SK-N-SH (cell line): Measurements from ENCODE around the gene ADK. TPM values are rescaled to one million over a fixed set of nuclear protein-coding genes. Genes with fewer than 3 reads are reported as not detected.

Experiments
- CTCF ChIA-PET: fragments of 300-600, 350-600 bp; formaldehyde crosslinking; extraction: SDS; loops from one replicate; lab custom pipeline; 2021; lab: Yijun Ruan, JAX
- POLR2A ChIA-PET: fragments of 350-600 bp; sonication (Branson Sonifier 250); formaldehyde crosslinking; extraction: SDS; loops from one replicate; lab custom pipeline; 2020; ENCODE audit warnings: antibody characterized with exemption, inconsistent platforms; lab: Yijun Ruan, JAX
- DNase-seq: peaks from one replicate; pipeline ENCODE4 v3.0.0; 2012
- H2AFZ ChIP-seq: fragments of 200-600 bp; sonication (generic); 2 replicates; pipeline ENCODE4 v1.8.1; 2016; ENCODE audit warnings: antibody characterized with exemption, mild to moderate bottlenecking, low read depth
- H3F3A ChIP-seq: fragments of 200-600 bp; sonication (generic); replicated peaks from 2 replicates; pipeline ENCODE3; 2016; ENCODE audit warnings: antibody characterized with exemption, mild to moderate bottlenecking; ENCODE audit not compliant: insufficient read depth
- H3K27ac ChIP-seq, 2 experiments: fragments of 200-500 bp in 1 of 2; fragments of 200-600 bp in 1 of 2; sonication (Bioruptor generic) in 1 of 2; sonication (generic), shearing (Covaris generic) in 1 of 2; 2 replicates each; pipeline versions ENCODE4 v1.5.1 to v1.6.1; 2014 to 2016; ENCODE audit warnings: low read depth in 2 of 2, inconsistent platforms in 1 of 2, low read length in 1 of 2, mild to moderate bottlenecking in 1 of 2, mixed read lengths in 1 of 2
- H3K27me3 ChIP-seq: fragments of 200-600 bp; sonication (generic), shearing (Covaris generic); 2 replicates; pipeline ENCODE4 v1.6.1; 2016; ENCODE audit warnings: mixed run types; ENCODE audit not compliant: insufficient read depth
- H3K36me3 ChIP-seq, 2 experiments: fragments of 200-500 bp in 1 of 2; fragments of 200-600 bp in 1 of 2; sonication (Bioruptor generic) in 1 of 2; sonication (generic) in 1 of 2; replicated peaks in 1 of 2; 2 replicates each; pipeline versions ENCODE3 to v1.5.1; 2014 to 2016; ENCODE audit warnings: low read length in 1 of 2, mild to moderate bottlenecking in 1 of 2; ENCODE audit not compliant: insufficient read depth in 2 of 2, control insufficient read depth in 1 of 2
- H3K4me1 ChIP-seq, 2 experiments: fragments of 200-500 bp in 1 of 2; fragments of 200-600 bp in 1 of 2; sonication (Bioruptor generic) in 1 of 2; sonication (generic), shearing (Covaris generic) in 1 of 2; 2 replicates each; pipeline versions ENCODE4 v1.5.1 to v1.6.1; 2014 to 2016; ENCODE audit warnings: low read depth in 1 of 2, low read length in 1 of 2, mixed run types in 1 of 2; ENCODE audit not compliant: insufficient read depth in 2 of 2, control insufficient read depth in 1 of 2
- H3K4me2 ChIP-seq: fragments of 200-600 bp; sonication (generic), shearing (Covaris generic); 2 replicates; pipeline ENCODE4 v1.6.1; 2017; ENCODE audit warnings: mixed run types
- H3K4me3 ChIP-seq, 2 experiments: fragments of 200-500 bp in 1 of 2; fragments of 200-600 bp in 1 of 2; sonication (Bioruptor generic) in 1 of 2; sonication (generic), shearing (Covaris generic) in 1 of 2; 2 replicates each; pipeline versions ENCODE4 v1.5.1 to v1.8.1; 2014 to 2016; ENCODE audit warnings: low read depth in 2 of 2, inconsistent platforms in 1 of 2, low read length in 1 of 2, mild to moderate bottlenecking in 1 of 2, mixed read lengths in 1 of 2, moderate library complexity in 1 of 2
- H3K79me2 ChIP-seq: fragments of 200-600 bp; sonication (generic); 2 replicates; pipeline ENCODE4 v1.8.1; 2017; ENCODE audit warnings: mild to moderate bottlenecking; ENCODE audit not compliant: insufficient read depth
- H3K9ac ChIP-seq: fragments of 200-600 bp; sonication (generic); 2 replicates; pipeline ENCODE4 v1.6.1; 2017; ENCODE audit warnings: mixed run types
- H3K9me2 ChIP-seq: fragments of 200-600 bp; sonication (generic); 2 replicates; pipeline ENCODE4 v1.6.1; 2017; ENCODE audit warnings: mixed run types
- H3K9me3 ChIP-seq: fragments of 200-600 bp; sonication (generic); 2 replicates; pipeline ENCODE4 v1.6.1; 2017; ENCODE audit warnings: mixed run types, mild to moderate bottlenecking, moderate library complexity
- H4K20me1 ChIP-seq: fragments of 200-600 bp; sonication (generic); 2 replicates; pipeline ENCODE4 v1.6.1; 2017; ENCODE audit warnings: mild to moderate bottlenecking, mixed run types; ENCODE audit not compliant: insufficient read depth
- CHD2 ChIP-seq: fragments of 150-350 bp; IDR thresholded peaks from 2 replicates; pipeline ENCODE4 v1.6.1; 2018; ENCODE audit warnings: low read length; ENCODE audit not compliant: partially characterized antibody
- EP300 ChIP-seq, 2 experiments: IDR thresholded peaks; 2 replicates each; pipeline versions ENCODE4 v1.4.0 to v1.6.1; 2012; ENCODE audit warnings: borderline replicate concordance in 1 of 2, low read depth in 1 of 2, low read length in 1 of 2
- EZH2phosphoT487 ChIP-seq: fragments of 200-600 bp; sonication (generic); IDR thresholded peaks from 2 replicates; pipeline ENCODE4 v1.6.1; 2017; ENCODE audit warnings: low read depth, mixed run types, mild to moderate bottlenecking, antibody characterized with exemption, moderate library complexity, borderline replicate concordance
- FOXJ3 ChIP-seq: sonication (generic); formaldehyde crosslinking; IDR thresholded peaks from 2 replicates; pipeline ENCODE4 v1.5.1; 2020; ENCODE audit warnings: mild to moderate bottlenecking, missing genetic modification reagents
- FOXM1 ChIP-seq: IDR thresholded peaks from 2 replicates; pipeline ENCODE4 v1.4.0; 2012; ENCODE audit warnings: low read depth, mild to moderate bottlenecking
- GATA2 ChIP-seq: sonication (generic); formaldehyde crosslinking; IDR thresholded peaks from 2 replicates; pipeline ENCODE4 v1.5.0; 2020; ENCODE audit warnings: mild to moderate bottlenecking, missing genetic modification reagents
- IRF3 ChIP-seq: fragments of 150-350 bp; IDR thresholded peaks from 2 replicates; pipeline ENCODE4 v1.6.1; 2016; ENCODE audit warnings: mild to moderate bottlenecking, low read depth, low read length
- JUND ChIP-seq: IDR thresholded peaks from 2 replicates; pipeline ENCODE4 v1.4.0; 2012
- MEF2A ChIP-seq: IDR thresholded peaks from 2 replicates; pipeline ENCODE4 v1.4.0; 2012; ENCODE audit warnings: low read depth, borderline replicate concordance
- MXI1 ChIP-seq: IDR thresholded peaks from 2 replicates; pipeline ENCODE4 v1.6.1; 2012; ENCODE audit warnings: mild to moderate bottlenecking, low read depth, low read length, improper control_type of control experiment
- NFIC ChIP-seq: IDR thresholded peaks from 2 replicates; pipeline ENCODE4 v1.4.0; 2012; ENCODE audit warnings: borderline replicate concordance
- POLR2AphosphoS5 ChIP-seq: IDR thresholded peaks from 2 replicates; pipeline ENCODE4 v1.6.1; 2012; ENCODE audit warnings: low read depth, low read length
- RAD21 ChIP-seq: IDR thresholded peaks from 2 replicates; pipeline ENCODE4 v1.6.1; 2012; ENCODE audit warnings: mild to moderate bottlenecking, low read length
- RFX5 ChIP-seq: IDR thresholded peaks from 2 replicates; pipeline ENCODE4 v1.6.1; 2012; ENCODE audit warnings: mild to moderate bottlenecking, improper control_type of control experiment, low read length
- SIN3A ChIP-seq: IDR thresholded peaks from 2 replicates; pipeline ENCODE4 v1.6.1; 2012; ENCODE audit warnings: low read depth, mild to moderate bottlenecking, low read length, moderate library complexity, borderline replicate concordance
- SMC3 ChIP-seq: IDR thresholded peaks from 2 replicates; pipeline ENCODE4 v1.6.1; 2012; ENCODE audit warnings: low read depth, low read length, improper control_type of control experiment
- TCF12 ChIP-seq: IDR thresholded peaks from 2 replicates; pipeline ENCODE4 v1.4.0; 2012
- TEAD4 ChIP-seq: IDR thresholded peaks from 2 replicates; pipeline ENCODE4 v1.4.0; 2012; ENCODE audit warnings: mild to moderate bottlenecking, borderline replicate concordance; ENCODE audit not compliant: insufficient read depth
- YY1 ChIP-seq: IDR thresholded peaks from 2 replicates; pipeline ENCODE4 v1.4.0; 2012; ENCODE audit warnings: low read depth, mild to moderate bottlenecking
- WGBS: methylation state at CpG from one replicate; pipeline ENCODE4 v1.1.6; 2017; ENCODE audit warnings: low lambda C conversion rate; 5-methylcytosine and 5-hydroxymethylcytosine counted together
- polyA plus RNA-seq, 3 experiments: library from polyadenylated mRNA; depleted of rRNA; stranded (reverse); fragments of >200 nt; gene quantifications; 2 replicates each; pipeline ENCODE4 v1.2.3, GENCODE V29; 2012
- TF ChIP-seq, protein P1 (sequence below): IDR thresholded peaks from 2 replicates; pipeline ENCODE4 v1.4.0; 2012; ENCODE audit warnings: low read depth, borderline replicate concordance
- TF ChIP-seq, protein P2 (sequence below): IDR thresholded peaks from 2 replicates; pipeline ENCODE4 v1.6.1; 2012; ENCODE audit warnings: mild to moderate bottlenecking, low read depth, low read length, moderate library complexity

The ADK gene
- polyA plus RNA-seq, 1 of the 3 experiments (the other 2 are of a cell fraction) = 25.1 TPM

DNA sequence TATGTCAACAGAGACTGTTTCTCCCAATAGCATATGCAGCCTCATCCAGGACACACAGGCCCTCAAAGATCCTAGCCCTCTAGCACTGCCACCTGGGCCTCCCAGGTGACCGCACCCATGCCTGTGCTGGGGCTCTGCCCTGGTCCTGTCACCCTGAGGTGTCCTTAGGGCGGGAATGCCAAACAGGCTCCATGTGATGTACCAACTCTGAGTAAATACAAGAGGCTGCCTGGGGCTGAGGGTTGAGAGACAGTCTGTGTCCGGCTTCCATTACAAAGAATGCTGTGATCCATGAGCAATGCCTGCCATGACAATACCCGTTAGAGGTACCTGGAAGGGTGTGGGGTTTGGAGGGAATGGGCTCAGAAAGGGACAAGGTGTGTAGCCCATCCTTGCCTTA lies 592.4 kb downstream of the ADK start (continued):
- TF ChIP-seq MXI1 (no peak), MEF2A (no peak)
- TF ChIP-seq, protein P1, sequence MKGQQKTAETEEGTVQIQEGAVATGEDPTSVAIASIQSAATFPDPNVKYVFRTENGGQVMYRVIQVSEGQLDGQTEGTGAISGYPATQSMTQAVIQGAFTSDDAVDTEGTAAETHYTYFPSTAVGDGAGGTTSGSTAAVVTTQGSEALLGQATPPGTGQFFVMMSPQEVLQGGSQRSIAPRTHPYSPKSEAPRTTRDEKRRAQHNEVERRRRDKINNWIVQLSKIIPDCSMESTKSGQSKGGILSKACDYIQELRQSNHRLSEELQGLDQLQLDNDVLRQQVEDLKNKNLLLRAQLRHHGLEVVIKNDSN = no peak

DNA sequence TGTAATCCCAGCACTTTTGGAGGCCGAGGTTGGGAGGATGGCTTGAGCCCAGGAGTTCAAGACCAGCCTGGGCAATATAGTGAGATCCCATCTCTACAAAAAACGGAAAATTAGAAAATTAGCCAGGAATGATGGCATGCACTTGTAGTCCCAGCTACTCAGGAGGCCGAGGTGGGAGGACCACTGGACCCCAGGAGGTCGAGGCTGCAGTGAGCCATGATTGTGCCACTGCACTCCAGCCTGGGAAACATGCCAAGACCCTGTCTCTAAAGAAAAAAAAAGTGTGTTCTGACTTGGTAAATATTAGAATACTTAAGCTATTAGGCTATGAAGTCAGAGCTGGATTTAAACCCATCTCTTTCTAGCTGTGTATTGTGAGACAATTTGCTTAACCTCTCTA lies 594.4 kb downstream of the ADK start:
- no peaks in the 10 kb centered on the region for H3F3A ChIP-seq
- H3K79me2 ChIP-seq = no peaks in the 10 kb centered on the region
- H3K27ac ChIP-seq = no peak overlapping the region
- TF ChIP-seq JUND (no peak), GATA2 (CRISPR knock-in tag) (no peak), YY1 (no peak), NFIC (no peak), TCF12 (no peak), TEAD4 (no peak), FOXJ3 (CRISPR knock-in tag) (no peak), RFX5 (no peak), RAD21 (no peak), EZH2phosphoT487 (no peak), FOXM1 (no peak), CHD2 (no peak), POLR2AphosphoS5 (no peak), SIN3A (no peak), IRF3 (no peak), EP300 (IDR thresholded peaks at IDR 0.05; ENCODE audit: borderline replicate concordance in 1 of 2, low read depth in 1 of 2, low read length in 1 of 2) (no peak), SMC3 (no peak)
- TF ChIP-seq, protein P2, sequence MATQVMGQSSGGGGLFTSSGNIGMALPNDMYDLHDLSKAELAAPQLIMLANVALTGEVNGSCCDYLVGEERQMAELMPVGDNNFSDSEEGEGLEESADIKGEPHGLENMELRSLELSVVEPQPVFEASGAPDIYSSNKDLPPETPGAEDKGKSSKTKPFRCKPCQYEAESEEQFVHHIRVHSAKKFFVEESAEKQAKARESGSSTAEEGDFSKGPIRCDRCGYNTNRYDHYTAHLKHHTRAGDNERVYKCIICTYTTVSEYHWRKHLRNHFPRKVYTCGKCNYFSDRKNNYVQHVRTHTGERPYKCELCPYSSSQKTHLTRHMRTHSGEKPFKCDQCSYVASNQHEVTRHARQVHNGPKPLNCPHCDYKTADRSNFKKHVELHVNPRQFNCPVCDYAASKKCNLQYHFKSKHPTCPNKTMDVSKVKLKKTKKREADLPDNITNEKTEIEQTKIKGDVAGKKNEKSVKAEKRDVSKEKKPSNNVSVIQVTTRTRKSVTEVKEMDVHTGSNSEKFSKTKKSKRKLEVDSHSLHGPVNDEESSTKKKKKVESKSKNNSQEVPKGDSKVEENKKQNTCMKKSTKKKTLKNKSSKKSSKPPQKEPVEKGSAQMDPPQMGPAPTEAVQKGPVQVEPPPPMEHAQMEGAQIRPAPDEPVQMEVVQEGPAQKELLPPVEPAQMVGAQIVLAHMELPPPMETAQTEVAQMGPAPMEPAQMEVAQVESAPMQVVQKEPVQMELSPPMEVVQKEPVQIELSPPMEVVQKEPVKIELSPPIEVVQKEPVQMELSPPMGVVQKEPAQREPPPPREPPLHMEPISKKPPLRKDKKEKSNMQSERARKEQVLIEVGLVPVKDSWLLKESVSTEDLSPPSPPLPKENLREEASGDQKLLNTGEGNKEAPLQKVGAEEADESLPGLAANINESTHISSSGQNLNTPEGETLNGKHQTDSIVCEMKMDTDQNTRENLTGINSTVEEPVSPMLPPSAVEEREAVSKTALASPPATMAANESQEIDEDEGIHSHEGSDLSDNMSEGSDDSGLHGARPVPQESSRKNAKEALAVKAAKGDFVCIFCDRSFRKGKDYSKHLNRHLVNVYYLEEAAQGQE = no peak
- H3K36me3 ChIP-seq = no peaks in the 10 kb centered on the region
- no peaks in the 10 kb centered on the region for H3K9me3 ChIP-seq
- WGBS = 74% methylated on average over 4 of the region's 4 CpGs
- H3K4me3 ChIP-seq = no peak overlapping the region
- ChIA-PET CTCF (interaction anchor here (1.0 to 1.4 kb wide), 2 partner anchors 12 to 18 kb away, joined by 3 read pairs; no protein-coding TSS in a partner anchor), POLR2A (no interaction called here)
- no peaks in the 10 kb centered on the region for H3K9me2 ChIP-seq
- no peak overlapping the region for H2AFZ ChIP-seq
- no peak overlapping the region for H3K4me2 ChIP-seq
- no peaks in the 10 kb centered on the region for H4K20me1 ChIP-seq
- H3K9ac ChIP-seq = no peak overlapping the region
- no peaks in the 10 kb centered on the region for H3K27me3 ChIP-seq
- no peak for DNase-seq
- H3K4me1 ChIP-seq = no peaks in the 10 kb centered on the region
